Neural cell (in vitro differentiated cells): ENCODE results near the gene COL25A1.

ENCODE experiments used
- EP300 ChIP-seq: fragments of 450-650 bp; conservative IDR thresholded peaks from 2 replicates; pipeline ENCODE4 v1.6.1; 2014; ENCODE audit warnings: antibody characterized with exemption, mild to moderate bottlenecking, moderate library complexity; ENCODE audit not compliant: poor library complexity, severe bottlenecking
- EZH2 ChIP-seq: fragments of 200-600, 300-800 bp; shearing (Covaris generic), sonication (generic); IDR thresholded peaks from 2 replicates; pipeline ENCODE4 v1.6.1; 2014; ENCODE audit warnings: antibody characterized with exemption, low read length, borderline replicate concordance, mild to moderate bottlenecking; ENCODE audit not compliant: insufficient read depth, poor library complexity, severe bottlenecking
- MXI1 ChIP-seq: fragments of 450-650 bp; conservative IDR thresholded peaks from 2 replicates; pipeline ENCODE4 v1.6.1; 2014; ENCODE audit warnings: antibody characterized with exemption, mild to moderate bottlenecking; ENCODE audit not compliant: poor library complexity, severe bottlenecking
- POLR2AphosphoS5 ChIP-seq: IDR thresholded peaks from 2 replicates; pipeline ENCODE4 v1.6.1; 2012
- SMC3 ChIP-seq: fragments of 450-650 bp; conservative IDR thresholded peaks from 2 replicates; pipeline ENCODE4 v1.6.1; 2014; ENCODE audit warnings: antibody characterized with exemption, mild to moderate bottlenecking, moderate library complexity; ENCODE audit not compliant: poor library complexity
- TF ChIP-seq, protein P1 (sequence below): fragments of 450-650 bp; IDR thresholded peaks from 2 replicates; pipeline ENCODE4 v1.5.1; 2014; ENCODE audit warnings: antibody characterized with exemption, mild to moderate bottlenecking, moderate library complexity; ENCODE audit not compliant: poor library complexity, severe bottlenecking
- TF ChIP-seq, protein P2 (sequence below): IDR thresholded peaks from 2 replicates; pipeline ENCODE4 v1.6.1; 2012; ENCODE audit warnings: borderline replicate concordance

DNA sequence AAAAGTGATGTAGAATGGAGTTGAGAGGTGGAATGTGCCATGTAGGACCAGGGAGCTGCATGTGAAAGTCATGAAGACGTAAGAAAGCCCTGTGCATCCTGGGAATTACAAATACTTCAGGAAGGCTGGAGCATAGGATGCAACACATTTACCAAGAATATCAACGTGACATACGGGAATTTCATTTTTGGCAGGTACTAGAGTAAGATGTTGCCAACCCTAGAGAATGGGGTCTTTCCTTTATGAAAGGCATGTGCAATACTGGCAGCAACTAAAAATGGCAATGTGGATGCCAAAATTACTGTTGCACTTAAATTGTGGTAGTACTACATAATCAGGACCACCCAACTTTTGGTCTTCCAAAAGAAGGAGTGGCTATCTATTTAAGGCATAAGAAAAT, 188.0 kb downstream of the COL25A1 start:
- no peak for TF ChIP-seq MXI1
- TF ChIP-seq SMC3, result no peak
- no peak for TF ChIP-seq EP300
- TF ChIP-seq, protein P1, sequence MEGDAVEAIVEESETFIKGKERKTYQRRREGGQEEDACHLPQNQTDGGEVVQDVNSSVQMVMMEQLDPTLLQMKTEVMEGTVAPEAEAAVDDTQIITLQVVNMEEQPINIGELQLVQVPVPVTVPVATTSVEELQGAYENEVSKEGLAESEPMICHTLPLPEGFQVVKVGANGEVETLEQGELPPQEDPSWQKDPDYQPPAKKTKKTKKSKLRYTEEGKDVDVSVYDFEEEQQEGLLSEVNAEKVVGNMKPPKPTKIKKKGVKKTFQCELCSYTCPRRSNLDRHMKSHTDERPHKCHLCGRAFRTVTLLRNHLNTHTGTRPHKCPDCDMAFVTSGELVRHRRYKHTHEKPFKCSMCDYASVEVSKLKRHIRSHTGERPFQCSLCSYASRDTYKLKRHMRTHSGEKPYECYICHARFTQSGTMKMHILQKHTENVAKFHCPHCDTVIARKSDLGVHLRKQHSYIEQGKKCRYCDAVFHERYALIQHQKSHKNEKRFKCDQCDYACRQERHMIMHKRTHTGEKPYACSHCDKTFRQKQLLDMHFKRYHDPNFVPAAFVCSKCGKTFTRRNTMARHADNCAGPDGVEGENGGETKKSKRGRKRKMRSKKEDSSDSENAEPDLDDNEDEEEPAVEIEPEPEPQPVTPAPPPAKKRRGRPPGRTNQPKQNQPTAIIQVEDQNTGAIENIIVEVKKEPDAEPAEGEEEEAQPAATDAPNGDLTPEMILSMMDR, result no peak
- no peak for TF ChIP-seq EZH2
- TF ChIP-seq POLR2AphosphoS5, result no peak
- TF ChIP-seq, protein P2, sequence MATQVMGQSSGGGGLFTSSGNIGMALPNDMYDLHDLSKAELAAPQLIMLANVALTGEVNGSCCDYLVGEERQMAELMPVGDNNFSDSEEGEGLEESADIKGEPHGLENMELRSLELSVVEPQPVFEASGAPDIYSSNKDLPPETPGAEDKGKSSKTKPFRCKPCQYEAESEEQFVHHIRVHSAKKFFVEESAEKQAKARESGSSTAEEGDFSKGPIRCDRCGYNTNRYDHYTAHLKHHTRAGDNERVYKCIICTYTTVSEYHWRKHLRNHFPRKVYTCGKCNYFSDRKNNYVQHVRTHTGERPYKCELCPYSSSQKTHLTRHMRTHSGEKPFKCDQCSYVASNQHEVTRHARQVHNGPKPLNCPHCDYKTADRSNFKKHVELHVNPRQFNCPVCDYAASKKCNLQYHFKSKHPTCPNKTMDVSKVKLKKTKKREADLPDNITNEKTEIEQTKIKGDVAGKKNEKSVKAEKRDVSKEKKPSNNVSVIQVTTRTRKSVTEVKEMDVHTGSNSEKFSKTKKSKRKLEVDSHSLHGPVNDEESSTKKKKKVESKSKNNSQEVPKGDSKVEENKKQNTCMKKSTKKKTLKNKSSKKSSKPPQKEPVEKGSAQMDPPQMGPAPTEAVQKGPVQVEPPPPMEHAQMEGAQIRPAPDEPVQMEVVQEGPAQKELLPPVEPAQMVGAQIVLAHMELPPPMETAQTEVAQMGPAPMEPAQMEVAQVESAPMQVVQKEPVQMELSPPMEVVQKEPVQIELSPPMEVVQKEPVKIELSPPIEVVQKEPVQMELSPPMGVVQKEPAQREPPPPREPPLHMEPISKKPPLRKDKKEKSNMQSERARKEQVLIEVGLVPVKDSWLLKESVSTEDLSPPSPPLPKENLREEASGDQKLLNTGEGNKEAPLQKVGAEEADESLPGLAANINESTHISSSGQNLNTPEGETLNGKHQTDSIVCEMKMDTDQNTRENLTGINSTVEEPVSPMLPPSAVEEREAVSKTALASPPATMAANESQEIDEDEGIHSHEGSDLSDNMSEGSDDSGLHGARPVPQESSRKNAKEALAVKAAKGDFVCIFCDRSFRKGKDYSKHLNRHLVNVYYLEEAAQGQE, result no peak
